CMK (cell line): ENCODE measurements around the gene HDAC10.

Experiments
- DNase-seq: peaks from one replicate; pipeline ENCODE4 v3.0.0-alpha.2; 2010; ENCODE audit warnings: low read depth

The HDAC10 gene

GRCh38 chr22:50250555-50251476, at the start of gene HDAC10:
TSS of gene HDAC10 (minus strand) at chr22:50251265. CDS start at chr22:50251032, 233 bp downstream.
- no peak for DNase-seq

- DNase-seq = no peak
Observed at GRCh38 chr22:50300620-50301257, 49.7 kb upstream of the HDAC10 start.

GRCh38 chr22:50299785-50300619, 48.9 kb upstream of the HDAC10 start:
- DNase-seq = no peak

- no peak for DNase-seq
Observed at GRCh38 chr22:50298937-50299784, 48.1 kb upstream of the HDAC10 start.

GRCh38 chr22:50298266-50298637, 47.2 kb upstream of the HDAC10 start:
- DNase-seq = no peak

- DNase-seq = no peak
Observed at GRCh38 chr22:50297510-50298265, 46.6 kb upstream of the HDAC10 start.

GRCh38 chr22:50296658-50297490, 45.8 kb upstream of the HDAC10 start:
- DNase-seq = no peak

- no peak for DNase-seq
Observed at GRCh38 chr22:50294319-50294656, 43.2 kb upstream of the HDAC10 start.

GRCh38 chr22:50293441-50294318, 42.6 kb upstream of the HDAC10 start:
- no peak for DNase-seq

- DNase-seq = no peak
Observed at GRCh38 chr22:50292643-50293440, 41.8 kb upstream of the HDAC10 start.

GRCh38 chr22:50289942-50290630, 39.0 kb upstream of the HDAC10 start:
- no peak for DNase-seq

- no peak for DNase-seq
Observed at GRCh38 chr22:50289151-50289941, 38.3 kb upstream of the HDAC10 start.

GRCh38 chr22:50287731-50288130, 36.7 kb upstream of the HDAC10 start:
- no peak for DNase-seq

- no peak for DNase-seq
Observed at GRCh38 chr22:50286701-50287318, 35.7 kb upstream of the HDAC10 start.

GRCh38 chr22:50286275-50286674, 35.2 kb upstream of the HDAC10 start:
- DNase-seq = no peak

GRCh38 chr22:50285568-50286229, 34.6 kb upstream of the HDAC10 start:
- DNase-seq = no peak
